ENCODE results near the gene CACNA1A. TPM values are rescaled to one million over a fixed set of nuclear protein-coding genes. Genes with fewer than 3 reads are reported as not detected.
"Not testable (repeated sequence)": the region's sequence is repeated elsewhere in the genome, so short reads cannot be mapped to it uniquely, and the experiment has no call there.

The CACNA1A gene
- total RNA-seq, 4 donors from 2014 or later: 0.33 to 0.75 (median 0.43) TPM

DNA sequence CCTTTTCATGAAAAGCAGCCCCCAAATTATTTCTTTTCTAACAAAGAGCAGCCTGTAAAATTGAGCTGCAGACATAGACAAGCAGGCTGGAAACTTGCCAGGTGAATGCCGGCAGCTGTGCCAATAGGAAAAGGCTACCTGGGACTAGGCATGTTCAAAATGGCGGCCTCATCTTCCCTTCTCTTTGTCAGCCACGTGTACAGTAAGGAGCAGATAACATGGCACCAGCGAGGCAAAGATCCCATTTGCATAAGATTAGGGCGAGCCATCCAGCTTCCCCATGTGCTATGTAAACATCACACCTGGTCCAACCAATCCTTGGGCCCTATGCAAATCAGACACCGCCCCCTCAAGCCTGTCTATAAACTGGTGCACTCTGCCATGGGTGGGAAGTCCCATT lies 31.2 kb upstream of the CACNA1A start:
- intact Hi-C loops (cut with DNase I): no loop called here
- Histone ChIP-seq H3K4me3 (no peak overlapping the region), H3K27me3 (peaks cover 0 to 50% (median 0%) of the 10 kb centered on the region in 4 donors), H3K4me1 (no peaks in the 10 kb centered on the region), H3K27ac (replicated peaks in 1 of 4) (no peak overlapping the region), H3K9me3 (peaks cover 0 to 7% (median 3%) of the 10 kb centered on the region in 4 donors), H3K36me3 (no peaks in the 10 kb centered on the region)
- WGBS: 45% methylated on average over 6 of the region's 6 CpGs
- no peak for DNase-seq (ENCODE audit: extremely low spot score)
- TF ChIP-seq POLR2AphosphoS5 (IDR thresholded peaks at IDR 0.05): no peak
- TF ChIP-seq, protein P1, sequence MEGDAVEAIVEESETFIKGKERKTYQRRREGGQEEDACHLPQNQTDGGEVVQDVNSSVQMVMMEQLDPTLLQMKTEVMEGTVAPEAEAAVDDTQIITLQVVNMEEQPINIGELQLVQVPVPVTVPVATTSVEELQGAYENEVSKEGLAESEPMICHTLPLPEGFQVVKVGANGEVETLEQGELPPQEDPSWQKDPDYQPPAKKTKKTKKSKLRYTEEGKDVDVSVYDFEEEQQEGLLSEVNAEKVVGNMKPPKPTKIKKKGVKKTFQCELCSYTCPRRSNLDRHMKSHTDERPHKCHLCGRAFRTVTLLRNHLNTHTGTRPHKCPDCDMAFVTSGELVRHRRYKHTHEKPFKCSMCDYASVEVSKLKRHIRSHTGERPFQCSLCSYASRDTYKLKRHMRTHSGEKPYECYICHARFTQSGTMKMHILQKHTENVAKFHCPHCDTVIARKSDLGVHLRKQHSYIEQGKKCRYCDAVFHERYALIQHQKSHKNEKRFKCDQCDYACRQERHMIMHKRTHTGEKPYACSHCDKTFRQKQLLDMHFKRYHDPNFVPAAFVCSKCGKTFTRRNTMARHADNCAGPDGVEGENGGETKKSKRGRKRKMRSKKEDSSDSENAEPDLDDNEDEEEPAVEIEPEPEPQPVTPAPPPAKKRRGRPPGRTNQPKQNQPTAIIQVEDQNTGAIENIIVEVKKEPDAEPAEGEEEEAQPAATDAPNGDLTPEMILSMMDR (IDR thresholded peaks at IDR 0.05): no peak
- TF ChIP-seq POLR2A (IDR thresholded peaks at IDR 0.05; ENCODE audit: low read depth): no peak
- no peak for TF ChIP-seq EP300 (IDR thresholded peaks at IDR 0.05)

GRCh38 chr19:13530720-13531119 lies 24.4 kb upstream of the CACNA1A start:
- no peak overlapping the region for H3K27ac ChIP-seq (replicated peaks in 1 of 4)
- TF ChIP-seq POLR2AphosphoS5 (IDR thresholded peaks at IDR 0.05) (no peak), POLR2A (IDR thresholded peaks at IDR 0.05; ENCODE audit: low read depth) (no peak), EP300 (IDR thresholded peaks at IDR 0.05) (no peak)
- TF ChIP-seq, protein P1 (IDR thresholded peaks at IDR 0.05): no peak
- intact Hi-C loops (cut with DNase I): no loop called here
- H3K9me3 ChIP-seq: peaks cover 0 to 5% (median 0%) of the 10 kb centered on the region in 4 donors
- DNase-seq (ENCODE audit: extremely low spot score): no peak
- H3K27me3 ChIP-seq: peaks cover 0 to 51% (median 0%) of the 10 kb centered on the region in 4 donors
- no peaks in the 10 kb centered on the region for H3K4me1 ChIP-seq
- H3K36me3 ChIP-seq: no peaks in the 10 kb centered on the region
- WGBS: 30% methylated on average over 6 of the region's 6 CpGs
- no peak overlapping the region for H3K4me3 ChIP-seq

- not testable (repeated sequence) for H3K27ac ChIP-seq (replicated peaks in 1 of 4)
- peaks cover 0 to 61% (median 0%) of the 10 kb centered on the region in 4 donors for H3K27me3 ChIP-seq
- WGBS: 83% methylated on average over 2 of the region's 2 CpGs
Observed at GRCh38 chr19:13529721-13530120, 23.4 kb upstream of the CACNA1A start.

GRCh38 chr19:13526552-13526951 lies 20.3 kb upstream of the CACNA1A start:
- TF ChIP-seq POLR2A (IDR thresholded peaks at IDR 0.05; ENCODE audit: low read depth) (no peak), POLR2AphosphoS5 (IDR thresholded peaks at IDR 0.05) (no peak), EP300 (IDR thresholded peaks at IDR 0.05) (no peak)
- TF ChIP-seq, protein P1 (IDR thresholded peaks at IDR 0.05): no peak
- intact Hi-C loops (cut with DNase I): no loop called here
- 14% methylated on average over 2 of the region's 2 CpGs for WGBS
- Histone ChIP-seq H3K27me3 (peaks cover 0 to 71% (median 0%) of the 10 kb centered on the region in 4 donors), H3K9me3 (peaks cover 0 to 5% (median 0%) of the 10 kb centered on the region in 4 donors), H3K4me1 (no peaks in the 10 kb centered on the region), H3K36me3 (no peaks in the 10 kb centered on the region), H3K27ac (replicated peaks in 1 of 4) (no peak overlapping the region), H3K4me3 (no peak overlapping the region)
- no peak for DNase-seq (ENCODE audit: extremely low spot score)

More at GRCh38 chr19:13529721-13530120, 23.4 kb upstream of the CACNA1A start:
- H3K4me1 ChIP-seq; intact Hi-C loops (cut with DNase I); H3K4me3 ChIP-seq; H3K36me3 ChIP-seq; DNase-seq (ENCODE audit: extremely low spot score); H3K9me3 ChIP-seq: not testable (repeated sequence)

DNA sequence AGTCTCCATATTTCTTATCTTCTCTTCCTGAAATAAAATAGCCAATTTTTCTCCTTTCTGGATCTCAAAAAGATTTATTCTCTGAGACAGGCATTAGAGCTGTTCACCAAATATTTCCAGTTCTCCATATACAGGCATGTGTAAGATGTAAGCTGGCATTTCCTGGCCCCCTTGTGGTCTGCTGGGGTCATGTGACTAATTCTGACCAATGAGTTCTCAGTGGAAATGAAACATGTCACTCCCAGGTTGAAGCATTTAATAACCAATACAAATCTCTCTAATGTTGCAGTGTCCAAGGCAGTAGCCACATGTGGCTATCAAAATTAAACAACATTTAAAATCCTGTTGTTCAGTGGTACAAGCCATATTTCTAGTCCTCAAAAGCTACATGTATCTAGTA lies 14.8 kb upstream of the CACNA1A start:
- Histone ChIP-seq H3K27ac (replicated peaks in 1 of 4) (no peak overlapping the region), H3K27me3 (peaks cover 0 to 39% (median 0%) of the 10 kb centered on the region in 4 donors), H3K4me1 (no peaks in the 10 kb centered on the region), H3K9me3 (peaks cover 0 to 29% (median 24%) of the 10 kb centered on the region in 4 donors), H3K4me3 (no peak overlapping the region), H3K36me3 (no peaks in the 10 kb centered on the region)
- intact Hi-C loops (cut with DNase I): no loop called here
- DNase-seq (ENCODE audit: extremely low spot score): no peak
- no peak for TF ChIP-seq POLR2A (IDR thresholded peaks at IDR 0.05; ENCODE audit: low read depth)
- no peak for TF ChIP-seq EP300 (IDR thresholded peaks at IDR 0.05)
- TF ChIP-seq, protein P1 (IDR thresholded peaks at IDR 0.05): no peak
- no peak for TF ChIP-seq POLR2AphosphoS5 (IDR thresholded peaks at IDR 0.05)

Data from esophagus muscularis mucosa (tissue), 4 donors.